Caco-2 (cell line): ENCODE data around the gene NCOR1. TPM values are rescaled to one million over a fixed set of nuclear protein-coding genes. Genes with fewer than 3 reads are reported as not detected.

ENCODE experiments used
- BruUV-seq: library from RNA; stranded (reverse); fragments of 400-500 nt; replicated peaks from 2 replicates; lab custom pipeline; 2021; lab: Mats Ljungman, UMichigan
- CTCF ChIA-PET: fragments of 300-600 bp; sonication (Branson Sonifier 250); formaldehyde crosslinking; loops from one replicate; lab custom pipeline; 2022; ENCODE audit warnings: antibody characterized with exemption; lab: Charles Lee
- POLR2A ChIA-PET: fragments of 300-600 bp; sonication (Branson Sonifier 250); formaldehyde crosslinking; loops from one replicate; lab custom pipeline; 2022; ENCODE audit warnings: antibody characterized with exemption; lab: Charles Lee
- DNase-seq, 2 experiments: peaks; one replicate each; pipeline versions ENCODE4 v3.0.0 to v3.0.0-alpha.2; 2020 to 2022
- H3K27me3 ChIP-seq: replicated peaks from 2 replicates; pipeline ENCODE4 v1.6.0; 2011; ENCODE audit warnings: low read length; ENCODE audit not compliant: control insufficient read depth, insufficient read depth
- H3K36me3 ChIP-seq: 2 replicates; pipeline ENCODE4 v1.5.1; 2011; ENCODE audit warnings: low read length; ENCODE audit not compliant: control insufficient read depth, insufficient read depth
- H3K4me1 ChIP-seq: fragments of 250-450 bp; sonication (Bioruptor Pico); 2 replicates; pipeline ENCODE4 v1.5.1; 2020; ENCODE audit warnings: mild to moderate bottlenecking
- H3K4me3 ChIP-seq: 2 replicates; pipeline ENCODE4 v1.5.1; 2011; ENCODE audit warnings: low read depth, mild to moderate bottlenecking, control low read depth, low read length
- H3K9me3 ChIP-seq: fragments of 250-450 bp; sonication (Bioruptor Pico); 2 replicates; pipeline ENCODE4 v1.5.1; 2020; ENCODE audit warnings: mild to moderate bottlenecking, moderate library complexity
- H3K27ac Mint-ChIP-seq: one replicate; pipeline ENCODE4 v1.8.0; 2022; ENCODE audit warnings: mixed read lengths; ENCODE audit not compliant: unreplicated experiment
- H3K27me3 Mint-ChIP-seq: one replicate; pipeline ENCODE4 v1.8.0; 2022; ENCODE audit warnings: mixed read lengths; ENCODE audit not compliant: insufficient read depth, unreplicated experiment
- H3K36me3 Mint-ChIP-seq: one replicate; pipeline ENCODE4 v1.8.0; 2022; ENCODE audit warnings: mild to moderate bottlenecking, mixed read lengths; ENCODE audit not compliant: insufficient read depth, unreplicated experiment
- H3K4me1 Mint-ChIP-seq: one replicate; pipeline ENCODE4 v1.8.0; 2022; ENCODE audit warnings: low read depth, mixed read lengths; ENCODE audit not compliant: unreplicated experiment
- H3K4me3 Mint-ChIP-seq: one replicate; pipeline ENCODE4 v1.8.0; 2022; ENCODE audit warnings: mild to moderate bottlenecking, moderate library complexity, mixed read lengths; ENCODE audit not compliant: unreplicated experiment
- H3K9me3 Mint-ChIP-seq: one replicate; pipeline ENCODE4 v1.8.0; 2022; ENCODE audit warnings: mixed read lengths; ENCODE audit not compliant: unreplicated experiment
- intact Hi-C: fragments of 100-400 bp; cut with micrococcal nuclease; formaldehyde crosslinking; loops from one replicate; pipeline ENCODE4 v1.10.0; 2022; ENCODE audit not compliant: unreplicated experiment
- total RNA-seq: library from RNA; stranded (reverse); gene quantifications from 2 replicates; pipeline ENCODE4 v1.2.3, GENCODE V29; 2022
- TF ChIP-seq, protein P1 (sequence below), 2 experiments: fragments of 200-600 bp in 1 of 2; IDR thresholded peaks; 1 replicate in 1 of 2; 2 replicates in 1 of 2; pipeline versions ENCODE4 v1.5.1 to v1.8.0; 2011 to 2022; ENCODE audit warnings: antibody characterized with exemption in 1 of 2, control low read depth in 1 of 2, inconsistent platforms in 1 of 2, low read depth in 1 of 2, low read length in 1 of 2, mild to moderate bottlenecking in 1 of 2, moderate library complexity in 1 of 2; ENCODE audit not compliant: insufficient read depth in 1 of 2, severe bottlenecking in 1 of 2, unreplicated experiment in 1 of 2

NCOR1 gene
- total RNA-seq, 1 experiment from 2014 or later = 90.8 TPM

DNA sequence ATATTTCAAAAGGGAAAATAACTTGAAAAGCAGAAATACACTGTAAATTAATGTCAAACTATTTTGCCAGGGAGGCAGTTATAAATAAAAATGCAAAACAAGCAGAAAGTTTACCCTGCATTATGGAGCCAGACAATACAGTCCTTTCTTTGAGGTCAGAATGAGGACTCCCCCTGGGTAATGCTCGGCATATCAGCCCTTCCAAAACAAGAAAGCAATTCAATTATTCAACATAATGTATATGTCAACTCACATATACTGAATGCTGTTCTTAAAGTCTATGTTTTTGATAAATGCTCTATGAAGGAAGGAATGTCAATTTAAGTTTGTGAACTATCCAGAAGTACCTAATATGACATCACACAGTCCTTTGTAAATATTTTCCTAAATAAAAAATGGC lies 143.3 kb downstream of the NCOR1 start:
- Histone ChIP-seq H3K4me3 (no peak overlapping the region), H3K4me1 (no peaks in the 10 kb centered on the region), H3K36me3 (no peaks in the 10 kb centered on the region), H3K27me3 (no peaks in the 10 kb centered on the region), H3K9me3 (no peaks in the 10 kb centered on the region)
- Mint-ChIP-seq H3K27me3 (no peaks in the 10 kb centered on the region), H3K4me1 (no peaks in the 10 kb centered on the region), H3K9me3 (no peaks in the 10 kb centered on the region), H3K36me3 (peaks cover 31% of the 10 kb centered on the region), H3K4me3 (no peak overlapping the region), H3K27ac (no peak overlapping the region)
- no peak for DNase-seq
- TF ChIP-seq, protein P1, sequence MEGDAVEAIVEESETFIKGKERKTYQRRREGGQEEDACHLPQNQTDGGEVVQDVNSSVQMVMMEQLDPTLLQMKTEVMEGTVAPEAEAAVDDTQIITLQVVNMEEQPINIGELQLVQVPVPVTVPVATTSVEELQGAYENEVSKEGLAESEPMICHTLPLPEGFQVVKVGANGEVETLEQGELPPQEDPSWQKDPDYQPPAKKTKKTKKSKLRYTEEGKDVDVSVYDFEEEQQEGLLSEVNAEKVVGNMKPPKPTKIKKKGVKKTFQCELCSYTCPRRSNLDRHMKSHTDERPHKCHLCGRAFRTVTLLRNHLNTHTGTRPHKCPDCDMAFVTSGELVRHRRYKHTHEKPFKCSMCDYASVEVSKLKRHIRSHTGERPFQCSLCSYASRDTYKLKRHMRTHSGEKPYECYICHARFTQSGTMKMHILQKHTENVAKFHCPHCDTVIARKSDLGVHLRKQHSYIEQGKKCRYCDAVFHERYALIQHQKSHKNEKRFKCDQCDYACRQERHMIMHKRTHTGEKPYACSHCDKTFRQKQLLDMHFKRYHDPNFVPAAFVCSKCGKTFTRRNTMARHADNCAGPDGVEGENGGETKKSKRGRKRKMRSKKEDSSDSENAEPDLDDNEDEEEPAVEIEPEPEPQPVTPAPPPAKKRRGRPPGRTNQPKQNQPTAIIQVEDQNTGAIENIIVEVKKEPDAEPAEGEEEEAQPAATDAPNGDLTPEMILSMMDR (IDR thresholded peaks at IDR 0.05; ENCODE audit: insufficient read depth in 1 of 2, low read depth in 1 of 2, low read length in 1 of 2, severe bottlenecking in 1 of 2, unreplicated experiment in 1 of 2) = no peak
- ChIA-PET POLR2A (no interaction called here), CTCF (no interaction called here)
- no TSS peak for BruUV-seq
- intact Hi-C loops = no loop called here

DNA sequence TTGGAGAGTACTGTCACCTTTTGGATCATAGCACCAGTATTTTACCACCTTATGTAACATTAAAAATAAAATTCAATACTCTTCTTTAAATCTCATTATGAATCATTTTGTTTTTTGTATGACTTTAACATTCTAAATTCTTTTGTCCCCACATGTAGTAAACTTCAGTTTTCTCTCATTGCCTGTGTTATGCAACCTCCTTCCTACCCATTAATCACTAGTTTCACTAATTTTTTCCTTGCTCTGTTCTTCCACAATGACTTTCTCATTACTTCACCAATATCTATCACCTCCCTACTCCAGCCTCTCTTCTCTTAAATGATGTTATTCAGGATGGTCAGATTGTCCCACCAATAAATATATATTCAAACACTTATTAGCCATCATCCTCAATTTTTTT lies 147.0 kb downstream of the NCOR1 start:
- DNase-seq = no peak
- BruUV-seq = no TSS peak
- Histone ChIP-seq H3K4me1 (no peaks in the 10 kb centered on the region), H3K36me3 (no peaks in the 10 kb centered on the region), H3K4me3 (no peak overlapping the region), H3K27me3 (no peaks in the 10 kb centered on the region), H3K9me3 (no peaks in the 10 kb centered on the region)
- ChIA-PET POLR2A (no interaction called here), CTCF (no interaction called here)
- Mint-ChIP-seq H3K36me3 (peaks cover 25% of the 10 kb centered on the region), H3K27me3 (no peaks in the 10 kb centered on the region), H3K27ac (no peak overlapping the region), H3K4me1 (no peaks in the 10 kb centered on the region), H3K9me3 (no peaks in the 10 kb centered on the region), H3K4me3 (no peak overlapping the region)
- intact Hi-C loops = no loop called here
- TF ChIP-seq, protein P1 (IDR thresholded peaks at IDR 0.05; ENCODE audit: insufficient read depth in 1 of 2, low read depth in 1 of 2, low read length in 1 of 2, severe bottlenecking in 1 of 2, unreplicated experiment in 1 of 2) = no peak

- H3K36me3 Mint-ChIP-seq = peaks cover 32% of the 10 kb centered on the region
- CTCF ChIA-PET = no interaction called here
- H3K36me3 ChIP-seq = no peaks in the 10 kb centered on the region
Observed at GRCh38 chr17:16066125-16066524, 149.2 kb downstream of the NCOR1 start.

More at GRCh38 chr17:16066125-16066524, 149.2 kb downstream of the NCOR1 start:
- Mint-ChIP-seq H3K27ac (no peak overlapping the region), H3K9me3 (no peaks in the 10 kb centered on the region), H3K4me1 (no peaks in the 10 kb centered on the region), H3K27me3 (no peaks in the 10 kb centered on the region), H3K4me3 (no peak overlapping the region)
- no peak for DNase-seq
- BruUV-seq = no TSS peak
- no peak overlapping the region for H3K4me3 ChIP-seq
- H3K27me3 ChIP-seq = no peaks in the 10 kb centered on the region
- no peaks in the 10 kb centered on the region for H3K4me1 ChIP-seq
- POLR2A ChIA-PET = no interaction called here
- intact Hi-C loops = no loop called here
- TF ChIP-seq, protein P1 (IDR thresholded peaks at IDR 0.05; ENCODE audit: insufficient read depth in 1 of 2, low read depth in 1 of 2, low read length in 1 of 2, severe bottlenecking in 1 of 2, unreplicated experiment in 1 of 2) = no peak
- H3K9me3 ChIP-seq = no peaks in the 10 kb centered on the region
